GM23248 (cell line): ENCODE data around the gene KMT5B. TPM values are rescaled to one million over a fixed set of nuclear protein-coding genes. Genes with fewer than 3 reads are reported as not detected.

ENCODE experiments used
- DNase-seq: peaks from one replicate; pipeline ENCODE4 v3.0.0-alpha.2; 2015
- H2AFZ ChIP-seq: fragments of 200-600 bp; sonication (generic); 2 replicates; pipeline ENCODE4 v1.6.1; 2016; ENCODE audit warnings: antibody characterized with exemption
- H3F3A ChIP-seq: fragments of 200-600 bp; sonication (generic); 2 replicates; pipeline ENCODE4 v1.6.1; 2016; ENCODE audit warnings: mild to moderate bottlenecking, antibody characterized with exemption, mixed run types; ENCODE audit not compliant: insufficient read depth
- H3K27ac ChIP-seq: fragments of 200-600 bp; sonication (generic); 2 replicates; pipeline ENCODE4 v1.5.1; 2016; ENCODE audit warnings: mild to moderate bottlenecking
- H3K27me3 ChIP-seq: fragments of 200-600 bp; sonication (generic); replicated peaks from 2 replicates; pipeline ENCODE4 v1.6.1; 2016; ENCODE audit warnings: mild to moderate bottlenecking; ENCODE audit not compliant: insufficient read depth
- H3K36me3 ChIP-seq: fragments of 200-600 bp; sonication (generic); 2 replicates; pipeline ENCODE4 v1.6.1; 2016; ENCODE audit warnings: low read depth, mild to moderate bottlenecking
- H3K4me1 ChIP-seq: fragments of 200-600 bp; sonication (generic); 2 replicates; pipeline ENCODE4 v1.6.1; 2016; ENCODE audit warnings: mild to moderate bottlenecking; ENCODE audit not compliant: insufficient read depth
- H3K4me2 ChIP-seq: fragments of 200-600 bp; sonication (generic); one replicate; pipeline ENCODE4 v1.6.1; 2016; ENCODE audit warnings: mild to moderate bottlenecking; ENCODE audit not compliant: unreplicated experiment
- H3K4me3 ChIP-seq: fragments of 200-600 bp; sonication (generic); 2 replicates; pipeline ENCODE4 v1.5.1; 2016; ENCODE audit warnings: mild to moderate bottlenecking
- H3K79me2 ChIP-seq: fragments of 200-600 bp; sonication (generic); 2 replicates; pipeline ENCODE4 v1.6.1; 2016; ENCODE audit warnings: mild to moderate bottlenecking; ENCODE audit not compliant: insufficient read depth
- H3K9ac ChIP-seq: fragments of 200-600 bp; sonication (generic); 2 replicates; pipeline ENCODE4 v1.6.1; 2016; ENCODE audit warnings: mild to moderate bottlenecking
- H3K9me2 ChIP-seq: fragments of 200-600 bp; sonication (generic); 2 replicates; pipeline ENCODE4 v1.6.1; 2016; ENCODE audit warnings: mixed run types, mild to moderate bottlenecking, moderate library complexity; ENCODE audit not compliant: insufficient read depth
- H3K9me3 ChIP-seq: fragments of 200-600 bp; sonication (generic); one replicate; pipeline ENCODE4 v1.6.1; 2017; ENCODE audit warnings: low read depth
- H4K20me1 ChIP-seq: fragments of 200-600 bp; sonication (generic); 2 replicates; pipeline ENCODE4 v1.6.0; 2016; ENCODE audit not compliant: insufficient read depth
- EZH2 ChIP-seq: fragments of 200-600 bp; sonication (generic); IDR thresholded peaks from 2 replicates; pipeline ENCODE4 v1.6.1; 2018; ENCODE audit warnings: antibody characterized with exemption, mild to moderate bottlenecking; ENCODE audit not compliant: insufficient read depth, poor library complexity, severe bottlenecking
- EZH2phosphoT487 ChIP-seq: fragments of 200-600 bp; sonication (generic); IDR thresholded peaks from 2 replicates; pipeline ENCODE4 v1.6.1; 2018; ENCODE audit warnings: antibody characterized with exemption, moderate library complexity, mild to moderate bottlenecking, low read depth; ENCODE audit not compliant: insufficient read depth
- WGBS, 2 experiments: methylation state at CpG; one replicate each; pipeline ENCODE4 v1.1.6; 2015 to 2017; ENCODE audit warnings: low lambda C conversion rate in 2 of 2, low coverage in 1 of 2; ENCODE audit errors: missing lambda C conversion rate in 2 of 2; 5-methylcytosine and 5-hydroxymethylcytosine counted together
- in situ Hi-C: fragments of 300-500 bp; cut with MboI; formaldehyde crosslinking; loops from 2 replicates; pipeline ENCODE4 v1.15.0; 2020
- polyA plus RNA-seq: library from polyadenylated mRNA; unstranded; fragments of >200 nt; fragmentation: Nextera tagmentation; extraction: Ambion mirVana; gene quantifications from 2 replicates; pipeline ENCODE4 v1.2.1, GENCODE V29; 2016
- total RNA-seq: library from RNA; depleted of rRNA; stranded (reverse); fragments of >200 nt; shearing (Covaris generic); gene quantifications from 2 replicates; pipeline ENCODE4 v1.2.3, GENCODE V29; 2014

KMT5B gene
- total and polyA plus RNA-seq, 2 experiments from 2014 or later, result 17.7 to 22.9 TPM

DNA sequence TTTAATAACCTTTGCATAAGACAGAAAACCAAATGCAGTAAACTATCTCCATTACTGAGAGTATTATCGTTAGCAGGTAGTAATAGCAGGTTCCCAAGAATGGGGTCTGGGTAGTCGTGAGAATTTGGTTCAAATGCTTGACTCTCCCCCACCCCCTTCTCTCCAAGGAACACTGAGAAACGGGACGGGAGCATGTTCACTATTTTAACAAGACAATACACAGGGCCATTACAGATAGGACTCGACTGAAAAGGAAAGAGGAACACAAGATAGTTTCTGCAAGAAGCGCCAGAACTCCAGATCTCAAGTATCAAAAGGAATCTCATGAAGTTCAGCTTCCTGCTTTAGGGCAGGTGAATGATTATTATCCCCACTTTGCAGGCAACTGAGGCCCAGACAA is 27.0 kb downstream of the KMT5B start:
- Histone ChIP-seq H3K36me3 (peaks cover 22% of the 10 kb centered on the region), H2AFZ (no peak overlapping the region), H3K4me3 (no peak overlapping the region), H4K20me1 (no peaks in the 10 kb centered on the region), H3K9ac (no peak overlapping the region), H3K27ac (no peak overlapping the region), H3K9me3 (no peaks in the 10 kb centered on the region), H3K9me2 (no peaks in the 10 kb centered on the region), H3K4me2 (no peak overlapping the region), H3F3A (no peaks in the 10 kb centered on the region), H3K79me2 (peaks cover 61% of the 10 kb centered on the region), H3K27me3 (no peaks in the 10 kb centered on the region), H3K4me1 (no peaks in the 10 kb centered on the region)
- WGBS, 2 experiments, result 42 to 44% methylated on average over 6 of the region's 6 CpGs
- TF ChIP-seq EZH2phosphoT487 (no peak), EZH2 (no peak)
- DNase-seq, result no peak
- in situ Hi-C loops, result no loop called here

DNA sequence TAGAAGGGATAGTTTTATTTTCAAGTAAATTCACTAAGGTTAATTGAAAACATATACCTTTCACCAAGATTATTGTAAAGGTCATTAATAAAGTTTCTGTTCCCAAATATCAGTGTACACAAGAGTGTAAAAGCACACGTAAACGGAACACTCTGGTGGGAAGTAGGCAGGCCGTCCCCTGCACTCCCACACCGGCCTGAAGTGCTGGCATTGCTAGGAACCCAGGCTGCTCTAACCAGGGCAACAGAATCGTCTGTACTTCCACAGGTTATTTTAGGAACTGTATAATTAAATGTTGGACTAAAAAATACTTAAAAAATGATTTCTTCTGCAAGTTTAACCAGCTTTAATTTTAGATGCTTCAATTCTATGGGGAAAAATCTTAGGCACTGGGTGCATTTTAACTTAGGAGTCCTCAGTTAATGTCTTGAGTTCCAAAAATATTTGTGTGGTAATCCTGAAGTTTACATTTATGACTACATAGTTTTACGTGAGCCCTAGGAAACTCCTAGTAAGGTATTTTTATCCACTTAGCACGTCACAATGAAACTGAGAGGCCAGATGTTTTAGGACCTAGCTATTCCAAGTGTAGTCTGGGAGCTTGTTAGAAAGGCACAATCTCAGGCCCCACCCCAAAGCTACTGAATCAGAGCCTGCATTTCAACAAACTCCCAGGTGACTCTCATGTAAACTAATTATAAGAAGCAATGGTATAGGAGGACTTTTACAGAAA is 31.2 kb downstream of the KMT5B start:
- no peaks in the 10 kb centered on the region for H3K9me3 ChIP-seq
- no peak for TF ChIP-seq EZH2
- TF ChIP-seq EZH2phosphoT487, result no peak
- H3K4me3 ChIP-seq, result no peak overlapping the region
- no peak overlapping the region for H3K4me2 ChIP-seq
- in situ Hi-C loops, result no loop called here
- no peak overlapping the region for H3K27ac ChIP-seq
- H3K79me2 ChIP-seq, result peaks cover 19% of the 10 kb centered on the region; the same call in 1 of the 2 replicates
- WGBS, 2 experiments, result 84 to 89% methylated on average over 7 of the region's 7 CpGs
- no peaks in the 10 kb centered on the region for H3K9me2 ChIP-seq
- no peak overlapping the region for H2AFZ ChIP-seq
- no peak overlapping the region for H3K9ac ChIP-seq
- H3K36me3 ChIP-seq, result peaks cover 36% of the 10 kb centered on the region
- H3F3A ChIP-seq, result no peaks in the 10 kb centered on the region
- DNase-seq, result no peak
- no peaks in the 10 kb centered on the region for H4K20me1 ChIP-seq
- H3K27me3 ChIP-seq, result no peaks in the 10 kb centered on the region
- no peaks in the 10 kb centered on the region for H3K4me1 ChIP-seq

DNA sequence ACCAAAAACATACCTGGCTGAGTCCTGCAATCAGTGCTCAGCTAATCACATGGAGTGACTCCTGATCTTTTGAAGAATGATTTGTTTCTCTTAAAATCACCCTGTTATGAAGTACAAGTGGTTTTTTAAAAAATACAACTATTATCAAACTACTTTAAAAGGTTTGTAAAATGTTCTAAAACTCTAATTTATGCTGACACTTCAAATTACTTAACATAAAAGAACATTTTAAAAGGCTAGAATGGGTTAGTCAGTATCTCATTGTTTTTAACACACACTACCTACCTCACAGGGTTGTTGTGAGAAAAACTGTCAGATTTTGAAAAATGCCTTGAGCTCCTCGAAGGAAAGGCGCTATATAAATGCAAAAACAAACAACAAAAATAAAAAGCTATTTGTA is 33.2 kb downstream of the KMT5B start:
- H3K4me2 ChIP-seq, result no peak overlapping the region
- no peaks in the 10 kb centered on the region for H3K79me2 ChIP-seq
- no peaks in the 10 kb centered on the region for H3K4me1 ChIP-seq
- no peak overlapping the region for H3K9ac ChIP-seq
- no peaks in the 10 kb centered on the region for H4K20me1 ChIP-seq
- no peaks in the 10 kb centered on the region for H3K9me3 ChIP-seq
- H3F3A ChIP-seq, result no peaks in the 10 kb centered on the region
- in situ Hi-C loops, result no loop called here
- TF ChIP-seq EZH2, result no peak
- TF ChIP-seq EZH2phosphoT487, result no peak
- DNase-seq, result no peak
- no peak overlapping the region for H3K4me3 ChIP-seq
- no peaks in the 10 kb centered on the region for H3K27me3 ChIP-seq
- H3K9me2 ChIP-seq, result no peaks in the 10 kb centered on the region
- H3K36me3 ChIP-seq, result peaks cover 33% of the 10 kb centered on the region
- 94 to 100% methylated on average over 2 of the region's 2 CpGs for WGBS, 2 experiments
- H2AFZ ChIP-seq, result no peak overlapping the region
- no peak overlapping the region for H3K27ac ChIP-seq

DNA sequence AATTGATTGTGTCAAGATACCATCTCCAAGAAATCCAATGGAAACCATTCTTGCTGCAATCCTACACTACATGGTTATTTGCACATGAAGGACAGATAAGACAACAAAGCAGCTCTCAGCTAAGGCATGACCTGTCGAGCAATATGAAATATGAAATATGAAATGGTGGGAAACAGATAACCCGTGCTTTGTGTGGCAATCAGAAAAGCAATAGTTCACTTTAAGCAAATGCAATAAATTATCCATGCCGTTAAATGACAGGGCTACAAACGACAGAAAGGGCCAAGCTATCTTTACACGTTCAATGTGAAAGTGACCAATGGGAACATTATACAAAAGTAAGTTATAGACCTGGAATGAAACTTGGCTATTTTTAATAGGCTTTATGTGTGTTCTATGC is 35.2 kb downstream of the KMT5B start:
- no peak overlapping the region for H3K4me3 ChIP-seq
- no peaks in the 10 kb centered on the region for H3K9me3 ChIP-seq
- in situ Hi-C loops, result no loop called here
- no peaks in the 10 kb centered on the region for H3K9me2 ChIP-seq
- no peak overlapping the region for H3K27ac ChIP-seq
- H3K4me1 ChIP-seq, result no peaks in the 10 kb centered on the region
- H3F3A ChIP-seq, result no peaks in the 10 kb centered on the region
- no peak for DNase-seq
- TF ChIP-seq EZH2phosphoT487 (no peak), EZH2 (no peak)
- peaks cover 40% of the 10 kb centered on the region for H3K36me3 ChIP-seq
- WGBS, 2 experiments, result 80 to 83% methylated on average over 5 of the region's 5 CpGs
- H4K20me1 ChIP-seq, result no peaks in the 10 kb centered on the region
- H3K4me2 ChIP-seq, result no peak overlapping the region
- no peaks in the 10 kb centered on the region for H3K27me3 ChIP-seq
- H2AFZ ChIP-seq, result no peak overlapping the region
- no peak overlapping the region for H3K9ac ChIP-seq
- no peaks in the 10 kb centered on the region for H3K79me2 ChIP-seq
